WTC11 (cell line): Measurements from ENCODE around the gene CYP39A1.

Experiments
- FOXJ3 ChIP-seq: sonication (generic); formaldehyde crosslinking; IDR thresholded peaks from 2 replicates; pipeline ENCODE4 v1.9.0; 2021; ENCODE audit warnings: missing genetic modification reagents, mild to moderate bottlenecking, borderline replicate concordance
- TEAD4 ChIP-seq: sonication (generic); formaldehyde crosslinking; IDR thresholded peaks from 2 replicates; pipeline ENCODE4 v1.8.0; 2022; ENCODE audit warnings: mild to moderate bottlenecking, missing genetic modification reagents
- USF2 ChIP-seq: sonication (generic); formaldehyde crosslinking; IDR thresholded peaks from 2 replicates; pipeline ENCODE4 v1.8.1; 2023; ENCODE audit warnings: mild to moderate bottlenecking, missing genetic modification reagents, moderate library complexity
- TF ChIP-seq, protein P1 (sequence below): fragments of 200-600 bp; IDR thresholded peaks from 2 replicates; pipeline ENCODE4 v1.8.0; 2022; ENCODE audit warnings: antibody characterized with exemption
- TF ChIP-seq, protein P2 (sequence below): sonication (generic); formaldehyde crosslinking; IDR thresholded peaks from 2 replicates; pipeline ENCODE4 v1.8.0; 2022; ENCODE audit warnings: missing genetic modification reagents

DNA sequence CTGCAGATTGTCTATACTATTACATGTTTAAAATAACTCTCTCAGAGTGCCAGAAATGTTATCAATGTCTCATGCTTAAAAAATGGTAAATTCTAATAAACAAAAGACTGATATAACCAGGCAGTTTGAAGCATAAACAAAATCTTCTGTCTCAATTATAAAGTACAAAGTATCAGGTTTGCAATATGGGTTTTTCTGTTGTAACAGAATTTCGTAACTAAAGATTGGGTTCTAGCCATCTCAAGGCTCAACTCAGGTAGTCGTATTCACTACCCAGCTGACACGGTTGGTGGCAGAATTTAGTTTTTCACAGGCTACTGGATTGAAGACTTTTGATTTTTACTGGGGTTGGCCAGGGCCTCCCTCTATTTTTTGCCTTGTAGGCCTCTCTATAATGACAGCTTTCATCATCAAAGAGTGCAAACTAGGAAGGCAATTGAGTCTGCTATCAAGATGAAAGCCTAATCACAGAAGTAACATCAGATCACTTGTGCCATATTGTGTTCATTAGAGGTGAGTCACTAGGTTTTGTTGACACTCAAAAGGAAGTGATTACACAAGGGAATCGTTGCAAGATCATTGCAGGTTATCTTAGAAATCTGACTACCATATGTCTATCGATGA is 3.6 kb downstream of the CYP39A1 start:
- TF ChIP-seq, protein P1, sequence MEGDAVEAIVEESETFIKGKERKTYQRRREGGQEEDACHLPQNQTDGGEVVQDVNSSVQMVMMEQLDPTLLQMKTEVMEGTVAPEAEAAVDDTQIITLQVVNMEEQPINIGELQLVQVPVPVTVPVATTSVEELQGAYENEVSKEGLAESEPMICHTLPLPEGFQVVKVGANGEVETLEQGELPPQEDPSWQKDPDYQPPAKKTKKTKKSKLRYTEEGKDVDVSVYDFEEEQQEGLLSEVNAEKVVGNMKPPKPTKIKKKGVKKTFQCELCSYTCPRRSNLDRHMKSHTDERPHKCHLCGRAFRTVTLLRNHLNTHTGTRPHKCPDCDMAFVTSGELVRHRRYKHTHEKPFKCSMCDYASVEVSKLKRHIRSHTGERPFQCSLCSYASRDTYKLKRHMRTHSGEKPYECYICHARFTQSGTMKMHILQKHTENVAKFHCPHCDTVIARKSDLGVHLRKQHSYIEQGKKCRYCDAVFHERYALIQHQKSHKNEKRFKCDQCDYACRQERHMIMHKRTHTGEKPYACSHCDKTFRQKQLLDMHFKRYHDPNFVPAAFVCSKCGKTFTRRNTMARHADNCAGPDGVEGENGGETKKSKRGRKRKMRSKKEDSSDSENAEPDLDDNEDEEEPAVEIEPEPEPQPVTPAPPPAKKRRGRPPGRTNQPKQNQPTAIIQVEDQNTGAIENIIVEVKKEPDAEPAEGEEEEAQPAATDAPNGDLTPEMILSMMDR, result no peak
- TF ChIP-seq FOXJ3 (CRISPR knock-in tag), result no peak
- TF ChIP-seq, protein P2, sequence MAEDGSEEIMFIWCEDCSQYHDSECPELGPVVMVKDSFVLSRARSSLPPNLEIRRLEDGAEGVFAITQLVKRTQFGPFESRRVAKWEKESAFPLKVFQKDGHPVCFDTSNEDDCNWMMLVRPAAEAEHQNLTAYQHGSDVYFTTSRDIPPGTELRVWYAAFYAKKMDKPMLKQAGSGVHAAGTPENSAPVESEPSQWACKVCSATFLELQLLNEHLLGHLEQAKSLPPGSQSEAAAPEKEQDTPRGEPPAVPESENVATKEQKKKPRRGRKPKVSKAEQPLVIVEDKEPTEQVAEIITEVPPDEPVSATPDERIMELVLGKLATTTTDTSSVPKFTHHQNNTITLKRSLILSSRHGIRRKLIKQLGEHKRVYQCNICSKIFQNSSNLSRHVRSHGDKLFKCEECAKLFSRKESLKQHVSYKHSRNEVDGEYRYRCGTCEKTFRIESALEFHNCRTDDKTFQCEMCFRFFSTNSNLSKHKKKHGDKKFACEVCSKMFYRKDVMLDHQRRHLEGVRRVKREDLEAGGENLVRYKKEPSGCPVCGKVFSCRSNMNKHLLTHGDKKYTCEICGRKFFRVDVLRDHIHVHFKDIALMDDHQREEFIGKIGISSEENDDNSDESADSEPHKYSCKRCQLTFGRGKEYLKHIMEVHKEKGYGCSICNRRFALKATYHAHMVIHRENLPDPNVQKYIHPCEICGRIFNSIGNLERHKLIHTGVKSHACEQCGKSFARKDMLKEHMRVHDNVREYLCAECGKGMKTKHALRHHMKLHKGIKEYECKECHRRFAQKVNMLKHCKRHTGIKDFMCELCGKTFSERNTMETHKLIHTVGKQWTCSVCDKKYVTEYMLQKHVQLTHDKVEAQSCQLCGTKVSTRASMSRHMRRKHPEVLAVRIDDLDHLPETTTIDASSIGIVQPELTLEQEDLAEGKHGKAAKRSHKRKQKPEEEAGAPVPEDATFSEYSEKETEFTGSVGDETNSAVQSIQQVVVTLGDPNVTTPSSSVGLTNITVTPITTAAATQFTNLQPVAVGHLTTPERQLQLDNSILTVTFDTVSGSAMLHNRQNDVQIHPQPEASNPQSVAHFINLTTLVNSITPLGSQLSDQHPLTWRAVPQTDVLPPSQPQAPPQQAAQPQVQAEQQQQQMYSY (CRISPR knock-in tag), result no peak
- no peak for TF ChIP-seq TEAD4
- TF ChIP-seq USF2 (CRISPR knock-in tag), result no peak
